T follicular helper cell (primary cell): Measurements from ENCODE around the gene CD300LF.

Source experiments
- DNase-seq: peaks from one replicate; pipeline ENCODE4 v3.0.0-alpha.2; 2020; ENCODE audit warnings: low read depth

CD300LF gene

DNA sequence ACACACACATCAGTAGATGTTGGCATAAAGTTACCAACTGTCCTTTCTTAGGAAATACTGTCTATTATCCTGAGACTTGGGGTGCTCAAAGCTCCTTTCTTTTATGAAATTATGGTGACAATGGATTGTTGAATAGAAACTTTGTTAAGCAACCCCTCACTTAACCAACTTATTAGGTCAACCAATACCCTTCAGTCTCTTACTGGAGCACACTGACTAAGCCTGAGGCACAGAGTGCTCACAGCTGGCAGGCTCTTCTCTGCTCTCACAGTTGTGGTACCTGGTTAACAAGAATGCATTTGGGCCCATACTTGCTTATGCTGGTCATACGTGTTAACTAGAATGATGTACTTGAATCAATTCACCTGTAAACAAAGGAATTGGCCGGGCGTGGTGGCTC lies 24.8 kb downstream of the CD300LF start:
- DNase-seq, result no peak

- DNase-seq, result no peak
Measured at GRCh38 chr17:74686761-74687160, 26.0 kb downstream of the CD300LF start.

GRCh38 chr17:74682471-74683190 lies 30.1 kb downstream of the CD300LF start:
- DNase-seq, result no peak

DNA sequence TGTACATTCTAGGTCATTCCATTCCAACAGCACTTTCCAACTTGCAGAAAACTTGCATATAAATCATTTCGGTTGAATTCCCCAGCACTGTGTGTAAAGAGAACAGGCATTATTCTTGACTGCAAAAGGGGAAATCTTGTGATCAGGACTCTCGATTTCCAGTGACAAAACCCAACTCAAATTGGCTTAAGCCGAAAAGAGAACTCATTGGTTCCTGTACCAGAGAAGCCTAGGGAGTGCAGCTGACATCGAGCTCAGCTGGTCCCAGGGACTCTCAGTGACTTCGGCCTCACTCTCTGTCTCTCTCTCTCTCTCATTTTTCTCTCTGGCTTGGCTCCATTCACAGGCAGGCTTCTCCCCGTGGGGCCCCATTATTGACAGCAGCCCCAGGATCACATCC lies 30.7 kb downstream of the CD300LF start:
- no peak for DNase-seq

- no peak for DNase-seq
Measured at GRCh38 chr17:74680941-74681340, 31.8 kb downstream of the CD300LF start.

GRCh38 chr17:74680213-74680612 lies 32.5 kb downstream of the CD300LF start:
- no peak for DNase-seq

GRCh38 chr17:74679374-74679773 lies 33.3 kb downstream of the CD300LF start:
- no peak for DNase-seq

DNA sequence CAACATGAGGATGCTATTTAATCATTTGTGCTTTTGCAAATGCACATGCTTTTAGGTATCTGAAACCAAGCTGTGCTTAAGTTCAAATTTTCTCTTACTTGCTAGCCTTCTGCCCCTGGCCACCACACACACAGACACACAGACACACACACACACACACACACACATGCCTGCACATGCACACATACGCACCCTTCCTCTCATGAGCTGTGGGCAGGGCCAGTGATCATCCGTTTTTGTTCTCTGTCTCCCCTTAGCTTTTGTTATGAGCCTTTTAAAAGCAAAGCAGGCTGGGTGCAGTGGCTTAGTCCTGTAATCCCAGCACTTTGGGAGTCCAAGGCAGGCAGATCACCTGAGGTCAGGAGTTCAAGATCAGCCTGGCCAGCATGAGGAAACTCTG lies 34.2 kb downstream of the CD300LF start:
- no peak for DNase-seq

GRCh38 chr17:74677558-74678466 lies 34.9 kb downstream of the CD300LF start:
- no peak for DNase-seq

GRCh38 chr17:74671031-74671771 lies 41.5 kb downstream of the CD300LF start:
- DNase-seq, result peak; percentile 66

DNA sequence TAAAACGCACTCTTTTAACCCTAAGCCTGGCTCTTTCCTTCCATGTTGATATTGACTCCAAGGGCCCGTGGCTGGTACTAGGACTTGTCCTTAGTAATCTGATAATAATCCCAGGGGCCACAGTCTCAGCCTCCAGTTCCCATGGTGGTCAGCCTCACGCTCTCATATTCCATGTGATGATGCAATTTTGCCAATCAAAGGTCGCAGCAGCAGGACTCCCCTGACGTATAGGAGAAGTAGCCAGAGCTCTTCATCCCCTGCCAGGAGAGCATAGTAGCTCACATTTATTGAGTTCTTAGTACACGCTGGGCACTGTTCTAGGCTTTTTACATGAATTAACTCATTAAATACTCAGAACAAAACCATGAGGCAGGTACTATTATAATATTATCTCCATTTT lies 42.4 kb downstream of the CD300LF start:
- no peak for DNase-seq

- no peak for DNase-seq
Measured at GRCh38 chr17:74663561-74663960, 49.2 kb downstream of the CD300LF start.

GRCh38 chr17:74659889-74660288 lies 52.8 kb downstream of the CD300LF start:
- DNase-seq, result no peak

DNA sequence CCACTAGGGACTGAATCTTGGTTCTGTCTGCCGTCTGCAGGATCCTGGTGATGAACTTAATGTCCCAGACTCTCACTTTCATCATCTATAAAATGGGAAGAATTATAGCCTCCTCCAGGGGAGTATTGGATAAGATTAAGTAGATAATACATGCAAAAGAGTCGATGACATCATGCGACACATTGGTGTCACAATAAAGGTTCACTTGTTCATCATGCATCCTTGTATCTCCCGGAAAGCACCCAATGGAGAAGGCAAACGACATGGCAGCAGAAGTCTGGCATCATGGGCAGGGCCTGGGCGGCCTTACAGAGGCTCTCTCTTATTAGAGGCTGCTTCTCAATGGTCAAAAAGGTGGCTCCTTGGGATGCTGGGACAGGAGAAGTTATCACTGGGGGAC lies 54.1 kb downstream of the CD300LF start:
- DNase-seq, result no peak

GRCh38 chr17:74654742-74655141 lies 58.0 kb downstream of the CD300LF start:
- DNase-seq, result no peak

DNA sequence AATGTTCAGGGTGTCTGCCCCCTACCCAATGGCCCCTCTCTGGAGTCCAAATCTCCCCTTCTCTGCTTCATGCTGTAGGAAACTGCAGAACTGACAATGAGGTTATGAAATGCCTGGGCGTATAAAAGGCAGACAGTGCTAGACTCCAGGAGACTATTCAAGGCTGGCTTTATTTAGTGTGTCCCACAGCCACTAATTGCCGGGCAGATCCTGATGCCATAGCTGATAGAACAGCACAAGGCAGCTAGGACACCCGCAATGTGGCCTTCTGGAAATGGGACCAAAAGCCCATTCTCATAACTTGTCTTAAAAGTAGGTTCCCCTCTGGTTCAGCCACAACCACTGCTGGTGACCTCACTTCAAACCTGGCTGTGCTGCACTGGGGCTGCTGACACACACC lies 60.7 kb downstream of the CD300LF start:
- no peak for DNase-seq

DNA sequence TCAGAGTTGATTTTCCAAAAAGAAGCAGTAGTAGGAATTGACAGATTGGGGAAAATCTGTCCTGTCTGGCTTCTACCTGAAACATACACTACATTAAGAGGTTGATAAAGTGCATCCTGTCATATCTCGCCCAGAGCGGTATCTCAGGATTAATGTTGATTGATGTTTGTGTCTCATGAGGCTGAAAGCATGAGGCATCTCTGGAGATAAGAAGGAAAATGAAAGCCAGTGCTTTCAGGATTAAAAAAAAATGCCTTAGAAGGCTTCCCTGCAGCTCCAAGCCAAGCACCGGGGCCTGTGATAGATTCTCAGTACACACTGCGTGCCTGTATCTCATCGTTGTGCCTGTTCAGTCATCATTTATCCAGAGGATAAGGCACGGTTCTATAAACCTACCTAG lies 62.8 kb downstream of the CD300LF start:
- DNase-seq, result no peak

DNA sequence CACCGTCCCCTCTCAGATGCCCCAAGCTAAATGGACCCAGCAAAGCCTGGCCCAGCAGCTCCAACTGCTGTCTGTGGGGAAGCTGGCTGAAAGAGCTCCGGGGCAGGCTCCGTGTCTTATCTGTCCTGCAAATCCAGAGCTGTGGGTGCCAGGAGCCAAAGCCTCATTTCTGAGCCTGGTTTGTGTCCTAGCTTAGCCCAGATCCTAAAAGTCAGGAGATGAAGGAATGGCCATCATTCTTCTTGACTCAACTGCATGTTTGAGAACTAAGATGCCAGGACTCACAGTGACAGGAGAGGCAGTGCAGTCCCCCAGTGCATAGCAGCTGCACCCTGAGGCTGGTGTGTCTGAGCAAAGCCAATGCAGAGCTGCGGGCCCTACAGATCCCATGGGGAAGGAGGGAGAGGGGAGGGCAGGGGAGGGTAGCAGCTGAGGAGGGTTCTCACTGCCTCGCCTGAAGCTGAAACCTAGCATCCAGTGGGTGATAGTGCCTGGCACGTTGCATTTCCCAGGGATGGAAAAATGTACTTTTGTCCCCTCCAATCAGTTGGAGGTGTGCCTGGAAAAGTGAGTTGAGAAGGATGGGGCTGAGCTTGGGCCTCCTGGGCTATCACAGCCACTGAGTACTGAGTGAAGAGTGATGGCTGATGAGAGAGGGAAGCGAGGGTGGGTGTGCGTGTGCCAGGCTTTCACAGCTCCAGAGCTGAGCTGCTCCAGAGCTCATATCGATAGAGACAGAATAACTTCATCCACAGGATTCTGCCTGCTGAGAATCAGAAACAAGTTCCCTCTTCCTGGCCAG lies 64.7 kb downstream of the CD300LF start:
- DNase-seq, result no peak

GRCh38 chr17:74646231-74646630 lies 66.5 kb downstream of the CD300LF start:
- no peak for DNase-seq

DNA sequence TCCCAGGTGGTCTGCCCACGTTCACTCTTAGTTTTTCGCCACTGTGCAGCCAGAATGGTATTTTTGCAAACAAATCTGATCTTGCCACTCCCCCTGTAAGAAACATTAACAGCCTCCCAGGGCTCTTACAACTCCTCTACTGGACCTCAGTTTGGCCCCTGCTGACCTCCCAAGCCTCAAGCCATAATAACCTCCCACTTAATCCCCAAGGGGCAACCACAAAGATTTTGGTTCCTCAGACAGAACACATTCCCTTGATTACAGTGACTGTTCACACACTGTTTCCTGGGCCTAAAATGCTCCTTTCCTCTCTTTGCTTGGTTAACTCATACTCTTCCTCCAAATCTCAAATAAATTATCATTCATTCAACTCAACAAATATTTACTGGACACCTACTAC lies 67.7 kb downstream of the CD300LF start:
- DNase-seq, result no peak

GRCh38 chr17:74644419-74644818 lies 68.3 kb downstream of the CD300LF start:
- DNase-seq, result no peak
